ENCODE data around the gene DUSP8.

- no peak for TF ChIP-seq POLR2A (IDR thresholded peaks at IDR 0.05; ENCODE audit: low read length)
- no peak for TF ChIP-seq GATA1 (IDR thresholded peaks at IDR 0.05; ENCODE audit: low read depth, low read length)
Observed at GRCh38 chr11:1560002-1560648, 11.9 kb downstream of the DUSP8 start.
